Activated naive CD4-positive, alpha-beta T cell treated with anti-CD3 and anti-CD28 coated beads, Interleukin-2, amount 50 U/mL, for 24 hours (primary cell): ENCODE data around the gene DCTN4.

Source experiments
- H3K27ac Mint-ChIP-seq: one replicate; pipeline ENCODE4 v1.8.0; 2021; ENCODE audit warnings: mild to moderate bottlenecking, mixed read lengths
- H3K27me3 Mint-ChIP-seq: one replicate; pipeline ENCODE4 v1.8.0; 2021; ENCODE audit warnings: mixed read lengths
- H3K36me3 Mint-ChIP-seq: one replicate; pipeline ENCODE4 v1.8.0; 2021; ENCODE audit warnings: mixed read lengths
- H3K4me1 Mint-ChIP-seq: one replicate; pipeline ENCODE4 v1.8.0; 2021; ENCODE audit warnings: mixed read lengths
- H3K4me3 Mint-ChIP-seq: one replicate; pipeline ENCODE4 v1.8.0; 2021; ENCODE audit warnings: mild to moderate bottlenecking, mixed read lengths
- H3K9me3 Mint-ChIP-seq: one replicate; pipeline ENCODE4 v1.8.0; 2021; ENCODE audit warnings: mixed read lengths

Gene DCTN4

DNA sequence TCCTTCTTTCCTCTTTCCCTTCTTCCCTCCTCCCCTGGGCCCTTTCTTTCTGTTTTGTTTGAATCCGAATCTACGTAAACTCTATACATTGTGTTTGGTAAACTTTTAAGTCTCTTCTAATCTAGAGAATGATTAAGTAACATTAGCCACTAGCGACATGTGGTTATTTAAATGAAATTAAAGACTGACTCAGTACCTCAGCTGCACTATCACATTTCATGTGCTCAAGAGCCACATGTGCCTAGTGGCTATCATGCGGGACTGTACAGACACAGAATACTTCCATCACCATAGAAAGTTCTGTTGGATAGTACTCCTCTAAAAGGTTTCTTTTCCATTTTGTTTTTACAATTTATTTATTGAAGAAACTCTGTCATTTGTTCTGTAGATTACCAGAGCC, 29.0 kb downstream of the DCTN4 start:
- no peaks in the 10 kb centered on the region for H3K27me3 Mint-ChIP-seq
- H3K36me3 Mint-ChIP-seq: peaks cover 26% of the 10 kb centered on the region
- H3K4me1 Mint-ChIP-seq: peaks cover 7% of the 10 kb centered on the region
- no peak overlapping the region for H3K27ac Mint-ChIP-seq
- H3K4me3 Mint-ChIP-seq: no peak overlapping the region
- no peaks in the 10 kb centered on the region for H3K9me3 Mint-ChIP-seq

- Mint-ChIP-seq H3K9me3 (no peaks in the 10 kb centered on the region), H3K36me3 (peaks cover 19% of the 10 kb centered on the region), H3K4me1 (no peaks in the 10 kb centered on the region), H3K27ac (no peak overlapping the region), H3K27me3 (no peaks in the 10 kb centered on the region), H3K4me3 (no peak overlapping the region)
Observed at GRCh38 chr5:150723845-150724244, 35.0 kb downstream of the DCTN4 start.

DNA sequence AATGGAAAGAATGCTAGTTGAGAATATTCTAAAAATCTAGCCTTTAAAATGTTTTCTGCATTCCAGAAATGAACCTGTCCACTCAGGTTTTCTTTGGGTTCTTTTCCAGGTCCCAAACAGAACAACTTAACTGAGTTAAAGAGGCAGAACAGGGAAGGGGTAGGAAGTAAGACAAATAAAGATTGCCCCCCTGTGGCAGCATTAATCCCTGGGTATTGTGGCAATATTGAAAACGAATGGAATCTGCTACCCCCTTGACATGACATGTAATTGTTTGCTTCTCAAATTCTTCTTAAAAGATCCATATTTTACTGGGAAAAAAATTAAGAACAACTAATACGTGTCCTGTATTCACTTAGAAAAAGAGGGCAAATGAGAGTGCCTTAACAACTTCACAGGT, 48.7 kb downstream of the DCTN4 start:
- Mint-ChIP-seq H3K4me1 (no peaks in the 10 kb centered on the region), H3K27ac (no peak overlapping the region), H3K36me3 (peaks cover 5% of the 10 kb centered on the region), H3K4me3 (no peak overlapping the region), H3K27me3 (no peaks in the 10 kb centered on the region), H3K9me3 (no peaks in the 10 kb centered on the region)

DNA sequence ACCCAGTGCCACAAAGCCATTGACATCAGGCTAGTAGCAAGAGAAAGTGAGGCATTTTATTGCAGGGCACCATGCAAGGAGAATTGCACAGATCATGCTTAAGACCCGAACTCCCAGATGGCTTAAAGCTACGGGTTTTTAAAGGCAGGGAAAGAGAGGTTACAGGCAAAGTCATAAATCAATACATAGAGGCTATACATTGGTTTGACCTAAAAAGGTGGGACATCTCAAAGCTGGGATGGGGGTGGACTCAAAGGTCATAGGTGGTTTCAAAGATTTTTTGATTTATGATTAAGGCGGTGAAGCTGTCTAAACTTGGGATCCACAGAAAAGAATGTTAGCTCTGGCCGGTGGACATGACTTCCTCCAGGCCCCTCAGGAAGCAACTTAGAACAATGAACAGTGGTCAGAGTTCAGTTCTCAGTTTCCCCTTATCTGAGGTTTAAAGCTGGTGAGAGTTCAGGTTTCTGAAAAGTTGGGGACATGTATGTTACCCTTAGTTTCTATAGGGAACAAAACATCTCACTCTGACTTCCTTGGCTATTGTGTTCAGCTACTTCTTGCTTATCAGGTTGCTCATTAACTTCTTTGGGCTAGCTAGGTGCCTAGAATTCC, 51.9 kb downstream of the DCTN4 start:
- Mint-ChIP-seq H3K27ac (no peak overlapping the region), H3K4me1 (peaks cover 3% of the 10 kb centered on the region), H3K4me3 (no peak overlapping the region), H3K9me3 (no peaks in the 10 kb centered on the region), H3K36me3 (peaks cover 5% of the 10 kb centered on the region), H3K27me3 (no peaks in the 10 kb centered on the region)

DNA sequence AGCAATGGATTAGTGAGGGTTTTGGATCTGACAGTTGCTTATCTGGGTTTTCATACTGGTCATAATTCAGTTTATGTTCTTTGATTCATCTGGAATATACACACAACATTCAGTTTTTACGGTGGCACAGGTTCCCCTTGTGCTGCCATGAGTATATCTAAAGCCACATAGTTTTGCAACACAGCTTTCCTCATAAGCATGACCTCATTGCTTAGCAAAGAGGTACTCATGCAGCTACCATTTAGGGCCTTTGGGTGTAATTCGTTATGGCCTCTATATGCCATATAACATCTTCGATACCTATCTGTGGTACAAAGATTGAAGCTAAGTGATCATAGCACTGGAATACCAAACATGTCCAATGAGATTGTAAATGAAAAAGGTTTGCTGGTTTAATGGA, 55.1 kb downstream of the DCTN4 start:
- Mint-ChIP-seq H3K4me3 (no peak overlapping the region), H3K4me1 (peaks cover 6% of the 10 kb centered on the region), H3K27me3 (no peaks in the 10 kb centered on the region), H3K9me3 (no peaks in the 10 kb centered on the region), H3K27ac (peak overlapping the region; percentile 13), H3K36me3 (peaks cover 3% of the 10 kb centered on the region)

DNA sequence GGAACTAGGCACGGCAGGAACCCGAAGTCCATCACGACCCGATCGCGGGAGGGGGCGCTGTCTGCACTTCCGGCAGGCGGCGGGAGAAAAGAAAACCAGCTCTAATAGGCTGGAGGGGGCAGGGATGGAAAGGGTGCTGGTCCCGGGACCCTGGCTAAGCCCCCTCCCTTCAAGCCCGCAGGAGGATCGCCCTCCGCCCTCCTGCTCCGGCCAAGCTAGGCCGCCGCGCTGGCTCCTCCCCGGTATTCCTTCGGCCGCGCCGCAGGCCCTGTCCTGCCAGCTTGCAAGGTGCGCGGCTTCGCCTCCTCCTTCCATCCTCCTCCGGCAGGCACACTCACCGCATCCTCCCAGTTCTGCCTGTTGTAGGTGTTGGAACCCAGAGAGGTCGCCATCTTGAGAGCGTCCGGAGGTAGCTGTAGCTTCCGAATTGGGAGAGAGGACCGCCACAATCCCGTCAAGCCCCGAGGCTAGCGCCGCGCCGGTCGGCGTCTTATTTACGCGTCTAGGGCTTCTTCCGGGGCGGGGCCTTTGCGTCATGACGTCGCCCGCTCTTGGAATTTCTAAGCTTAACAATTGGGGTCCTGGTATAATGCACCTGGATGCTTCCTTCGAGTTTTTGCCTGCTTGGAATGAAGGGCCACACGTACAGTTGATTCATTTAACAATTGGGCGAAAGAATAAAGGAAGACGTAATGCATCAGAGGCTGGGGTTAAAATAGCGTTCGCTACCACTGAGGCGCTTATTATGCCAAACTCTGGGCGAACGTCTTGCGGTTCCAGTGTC, 58.0 kb downstream of the DCTN4 start, which contains the start of gene RBM22:
Gene RBM22 (minus strand): TSS at position 469 of the 784 bp plus-strand sequence. CDS start 77 bp downstream, at position 392.
- Mint-ChIP-seq H3K36me3 (peaks cover 6% of the 10 kb centered on the region), H3K9me3 (no peaks in the 10 kb centered on the region), H3K27ac (no peak within 1 kb of the TSS), H3K27me3 (no peaks in the 10 kb centered on the region), H3K4me1 (peaks cover 10% of the 10 kb centered on the region), H3K4me3 (no peak within 1 kb of the TSS)

DNA sequence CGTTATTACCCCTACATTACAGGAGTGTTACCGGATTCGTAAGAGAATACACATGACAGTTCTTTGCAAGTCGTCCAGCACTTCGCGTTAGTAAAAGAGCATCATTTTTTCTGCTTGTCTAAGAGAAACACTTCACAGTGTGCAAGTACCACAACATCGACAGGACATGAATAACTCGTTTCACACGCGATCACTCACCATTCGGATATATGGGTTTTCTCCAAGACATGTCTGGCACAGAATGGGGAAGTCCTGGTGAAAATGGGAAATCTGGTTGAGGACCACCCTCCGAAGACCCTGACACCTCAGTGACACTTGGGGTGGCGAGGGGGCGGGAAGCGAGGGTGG, 58.6 kb downstream of the DCTN4 start:
- Mint-ChIP-seq H3K4me3 (no peak overlapping the region), H3K4me1 (peaks cover 10% of the 10 kb centered on the region), H3K27ac (no peak overlapping the region), H3K36me3 (peaks cover 6% of the 10 kb centered on the region), H3K27me3 (no peaks in the 10 kb centered on the region), H3K9me3 (no peaks in the 10 kb centered on the region)

- Mint-ChIP-seq H3K27ac (peak overlapping the region; percentile 51), H3K9me3 (no peaks in the 10 kb centered on the region)
Observed at GRCh38 chr5:150694612-150695011, 64.2 kb downstream of the DCTN4 start.

DNA sequence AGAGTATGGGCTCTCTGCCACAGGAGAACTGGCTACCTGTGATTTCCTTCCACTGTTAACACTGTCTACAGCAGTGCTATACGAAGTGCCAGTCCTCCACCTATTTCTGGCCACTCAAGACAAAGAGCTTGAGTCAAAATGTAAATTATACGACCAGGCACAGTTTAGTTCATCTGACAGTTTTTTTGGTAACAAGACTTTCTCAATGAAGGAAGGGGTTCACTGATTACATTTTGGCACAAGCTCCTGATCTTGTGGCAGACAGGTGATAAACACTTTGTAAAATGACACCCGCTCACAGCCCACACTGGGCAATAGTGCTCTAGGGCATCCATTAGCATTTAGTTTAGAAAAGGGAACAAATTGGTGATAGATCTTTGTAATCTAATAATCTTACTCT, 66.5 kb downstream of the DCTN4 start:
- H3K27me3 Mint-ChIP-seq: no peaks in the 10 kb centered on the region
- no peaks in the 10 kb centered on the region for H3K4me1 Mint-ChIP-seq
- no peak overlapping the region for H3K4me3 Mint-ChIP-seq
- H3K27ac Mint-ChIP-seq: no peak overlapping the region
- peaks cover 27% of the 10 kb centered on the region for H3K36me3 Mint-ChIP-seq
- no peaks in the 10 kb centered on the region for H3K9me3 Mint-ChIP-seq

More at GRCh38 chr5:150694612-150695011, 64.2 kb downstream of the DCTN4 start:
- Mint-ChIP-seq H3K27me3 (no peaks in the 10 kb centered on the region), H3K36me3 (peaks cover 21% of the 10 kb centered on the region), H3K4me3 (no peak overlapping the region), H3K4me1 (peaks cover 3% of the 10 kb centered on the region)

DNA sequence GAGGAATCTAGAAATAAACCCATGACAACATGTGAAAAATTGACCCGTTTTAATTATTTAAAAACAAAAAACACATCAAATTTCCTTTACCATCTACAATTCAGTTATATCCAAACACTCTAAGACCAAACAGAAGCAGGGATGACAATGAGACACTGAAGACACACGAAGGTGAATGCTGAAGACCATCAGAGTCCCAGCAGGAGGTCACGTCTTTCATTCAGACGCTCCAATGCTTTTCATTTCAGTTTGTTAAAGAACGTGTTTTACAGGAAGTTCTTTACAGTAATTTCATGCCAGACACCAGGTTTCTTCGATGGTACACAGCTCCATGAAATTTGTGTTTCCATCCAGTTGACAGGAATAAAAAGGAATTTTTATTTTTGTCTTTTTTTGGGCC, 68.1 kb downstream of the DCTN4 start:
- Mint-ChIP-seq H3K27me3 (no peaks in the 10 kb centered on the region), H3K27ac (no peak overlapping the region), H3K4me1 (no peaks in the 10 kb centered on the region), H3K9me3 (no peaks in the 10 kb centered on the region), H3K4me3 (no peak overlapping the region), H3K36me3 (peaks cover 21% of the 10 kb centered on the region)

GRCh38 chr5:150689120-150689519, 69.7 kb downstream of the DCTN4 start:
- H3K36me3 Mint-ChIP-seq: peaks cover 13% of the 10 kb centered on the region
- H3K27me3 Mint-ChIP-seq: no peaks in the 10 kb centered on the region
- no peaks in the 10 kb centered on the region for H3K9me3 Mint-ChIP-seq
- H3K4me1 Mint-ChIP-seq: no peaks in the 10 kb centered on the region
- no peak overlapping the region for H3K27ac Mint-ChIP-seq
- no peak overlapping the region for H3K4me3 Mint-ChIP-seq

DNA sequence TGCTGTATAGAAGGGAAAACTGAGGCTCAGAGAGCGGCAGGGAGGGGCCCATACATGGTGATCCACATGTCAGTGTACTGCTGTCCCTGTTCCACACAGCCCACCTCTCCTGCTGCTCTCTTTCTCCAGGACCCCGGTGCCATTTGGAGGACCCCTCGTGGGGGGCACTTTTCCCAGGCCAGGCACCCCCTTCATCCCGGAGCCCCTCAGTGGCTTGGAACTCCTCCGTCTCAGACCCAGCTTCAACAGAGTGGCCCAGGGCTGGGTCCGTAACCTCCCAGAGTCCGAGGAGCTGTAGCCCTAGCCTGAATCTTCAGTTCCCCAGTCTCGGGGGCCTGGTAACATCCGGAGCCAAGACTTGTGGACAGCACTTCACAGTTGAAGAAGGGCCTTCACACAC, 82.2 kb downstream of the DCTN4 start:
- H3K36me3 Mint-ChIP-seq: peaks cover 6% of the 10 kb centered on the region
- no peaks in the 10 kb centered on the region for H3K27me3 Mint-ChIP-seq
- H3K4me3 Mint-ChIP-seq: no peak overlapping the region
- no peaks in the 10 kb centered on the region for H3K9me3 Mint-ChIP-seq
- peaks cover 6% of the 10 kb centered on the region for H3K4me1 Mint-ChIP-seq
- H3K27ac Mint-ChIP-seq: no peak overlapping the region

DNA sequence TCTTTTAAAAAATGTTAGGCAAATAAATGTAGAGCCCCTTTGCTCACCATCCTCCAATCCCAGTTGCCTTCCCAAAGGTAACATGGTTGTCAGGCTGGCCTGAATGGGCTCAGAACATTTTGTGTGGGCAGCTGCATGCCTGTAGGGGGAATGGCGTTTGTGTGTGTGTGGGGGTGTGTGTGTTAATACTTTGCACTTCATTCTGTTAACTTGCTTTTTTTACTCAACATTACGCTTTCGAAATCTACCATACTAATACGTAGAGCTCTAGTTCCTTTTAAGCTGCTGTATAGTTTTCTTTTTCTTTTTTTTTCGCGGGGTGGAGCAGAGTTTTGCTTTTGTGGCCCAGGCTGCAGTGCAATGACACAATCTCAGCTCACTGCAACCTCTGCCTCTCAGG, 83.7 kb downstream of the DCTN4 start:
- Mint-ChIP-seq H3K9me3 (no peaks in the 10 kb centered on the region), H3K4me1 (peaks cover 14% of the 10 kb centered on the region), H3K36me3 (peaks cover 2% of the 10 kb centered on the region), H3K4me3 (no peak overlapping the region), H3K27ac (no peak overlapping the region), H3K27me3 (peaks cover 10% of the 10 kb centered on the region)

DNA sequence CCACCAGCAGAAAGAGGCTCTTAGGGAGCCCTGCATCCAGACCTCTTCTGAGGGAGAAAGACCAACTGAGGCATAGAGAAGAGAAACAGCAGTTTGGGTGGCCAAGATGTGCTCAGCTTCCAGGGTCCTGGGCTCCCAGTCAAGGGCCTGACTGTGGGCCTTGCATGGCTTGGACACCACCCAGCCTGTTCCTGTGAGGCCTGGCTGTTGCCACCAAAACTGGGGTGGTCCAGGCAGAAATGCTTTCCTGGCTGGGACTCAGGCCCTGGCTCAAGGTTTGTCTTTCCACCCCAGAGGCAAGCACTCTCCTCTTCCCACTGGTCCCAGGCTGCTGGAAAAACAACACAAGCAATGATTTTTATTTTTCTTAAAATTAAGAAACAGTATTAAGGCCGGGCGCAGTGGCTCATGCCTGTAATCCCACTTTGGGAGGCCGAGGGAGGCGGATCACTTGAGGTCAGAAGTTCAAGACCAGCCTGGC, 84.4 kb downstream of the DCTN4 start:
- Mint-ChIP-seq H3K4me1 (peaks cover 14% of the 10 kb centered on the region), H3K27ac (no peak overlapping the region), H3K27me3 (peaks cover 13% of the 10 kb centered on the region), H3K4me3 (no peak overlapping the region), H3K9me3 (no peaks in the 10 kb centered on the region), H3K36me3 (no peaks in the 10 kb centered on the region)

DNA sequence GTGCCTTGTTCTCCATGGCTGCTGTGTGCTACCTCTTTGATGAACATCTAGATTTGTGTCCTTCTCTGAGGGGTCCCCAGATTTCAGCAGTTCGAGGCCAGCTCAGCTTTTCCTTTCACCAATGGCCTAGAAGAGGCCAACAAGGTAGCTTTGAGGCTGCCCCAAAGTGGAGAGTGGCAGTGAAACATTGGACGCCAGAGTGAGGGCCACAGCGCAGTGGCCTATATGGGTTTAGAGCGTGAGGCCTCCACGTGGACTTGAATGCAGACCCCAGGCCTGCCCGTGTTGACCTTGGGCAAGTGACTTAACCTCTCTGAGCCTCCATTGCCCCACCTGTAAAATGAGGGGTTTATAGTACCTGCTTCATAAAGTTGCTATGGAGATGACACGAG, 85.9 kb downstream of the DCTN4 start:
- Mint-ChIP-seq H3K27ac (no peak overlapping the region), H3K4me1 (peaks cover 14% of the 10 kb centered on the region), H3K9me3 (no peaks in the 10 kb centered on the region), H3K27me3 (peaks cover 13% of the 10 kb centered on the region), H3K36me3 (no peaks in the 10 kb centered on the region), H3K4me3 (peak overlapping the region; percentile 79)

- H3K36me3 Mint-ChIP-seq: no peaks in the 10 kb centered on the region
- H3K27ac Mint-ChIP-seq: no peak overlapping the region
- peaks cover 13% of the 10 kb centered on the region for H3K27me3 Mint-ChIP-seq
- peaks cover 14% of the 10 kb centered on the region for H3K4me1 Mint-ChIP-seq
- no peaks in the 10 kb centered on the region for H3K9me3 Mint-ChIP-seq
- H3K4me3 Mint-ChIP-seq: peak overlapping the region; percentile 79
Observed at GRCh38 chr5:150672237-150672883, 86.5 kb downstream of the DCTN4 start.
